Parathyroid adenoma (tissue), 2 donors: Measurements from ENCODE around the gene NECTIN1.

Experiments
- H2AFZ ChIP-seq: fragments of 300-600 bp; sonication (generic); one replicate; pipeline ENCODE4 v1.7.0; 2017; ENCODE audit warnings: antibody characterized with exemption, mild to moderate bottlenecking
- H3K27ac ChIP-seq: fragments of 300-600 bp; sonication (generic); one replicate; pipeline ENCODE4 v1.7.0; 2017
- H3K27me3 ChIP-seq: fragments of 300-600 bp; sonication (generic); one replicate; pipeline ENCODE4 v1.7.0; 2017; ENCODE audit warnings: low read length; ENCODE audit not compliant: control insufficient read depth, insufficient read depth
- H3K36me3 ChIP-seq: fragments of 300-600 bp; sonication (generic); one replicate; pipeline ENCODE4 v1.7.0; 2017; ENCODE audit warnings: low read length; ENCODE audit not compliant: control insufficient read depth, insufficient read depth
- H3K4me1 ChIP-seq: fragments of 300-600 bp; sonication (generic); one replicate; pipeline ENCODE4 v1.7.0; 2017; ENCODE audit warnings: control low read depth
- H3K4me2 ChIP-seq: fragments of 300-600 bp; sonication (generic); one replicate; pipeline ENCODE4 v1.7.0; 2017; ENCODE audit warnings: low read length
- H3K4me3 ChIP-seq: fragments of 300-600 bp; sonication (generic); one replicate; pipeline ENCODE4 v1.7.0; 2017; ENCODE audit warnings: low read depth, low read length
- H3K79me2 ChIP-seq: fragments of 300-600 bp; sonication (generic); one replicate; pipeline ENCODE4 v1.7.0; 2017; ENCODE audit warnings: control low read depth
- H3K9ac ChIP-seq: fragments of 300-600 bp; sonication (generic); one replicate; pipeline ENCODE4 v1.7.0; 2017; ENCODE audit warnings: mild to moderate bottlenecking
- H3K9me3 ChIP-seq: fragments of 300-600 bp; sonication (generic); one replicate; pipeline ENCODE4 v1.7.0; 2017; ENCODE audit warnings: low read length; ENCODE audit not compliant: control insufficient read depth
- CTCF ChIP-seq: fragments of 300-600 bp; sonication (generic); IDR thresholded peaks from one replicate; pipeline ENCODE4 v1.7.0; 2017; ENCODE audit warnings: antibody characterized with exemption, mild to moderate bottlenecking
- donor health status: primary hyperparathyroidism.

NECTIN1 gene

GRCh38 chr11:119676461-119677020, 52.5 kb downstream of the NECTIN1 start:
- Histone ChIP-seq H3K4me2 (no peak overlapping the region), H3K4me3 (no peak overlapping the region), H3K9ac (no peak overlapping the region), H3K79me2 (no peaks in the 10 kb centered on the region), H3K36me3 (no peaks in the 10 kb centered on the region), H3K9me3 (no peaks in the 10 kb centered on the region), H3K27me3 (no peaks in the 10 kb centered on the region), H3K4me1 (no peaks in the 10 kb centered on the region), H2AFZ (no peak overlapping the region), H3K27ac (no peak overlapping the region)
- no peak for TF ChIP-seq CTCF

- TF ChIP-seq CTCF, result no peak
These were observed 55.2 kb downstream of the NECTIN1 start for GRCh38 chr11:119673759-119674336.

GRCh38 chr11:119673052-119673758, 55.8 kb downstream of the NECTIN1 start:
- H3K27ac ChIP-seq, result no peak overlapping the region
- H3K4me2 ChIP-seq, result no peak overlapping the region
- no peaks in the 10 kb centered on the region for H3K79me2 ChIP-seq
- no peaks in the 10 kb centered on the region for H3K4me1 ChIP-seq
- H3K9me3 ChIP-seq, result no peaks in the 10 kb centered on the region
- no peak for TF ChIP-seq CTCF
- no peaks in the 10 kb centered on the region for H3K27me3 ChIP-seq
- no peaks in the 10 kb centered on the region for H3K36me3 ChIP-seq
- H2AFZ ChIP-seq, result no peak overlapping the region
- H3K9ac ChIP-seq, result no peak overlapping the region
- H3K4me3 ChIP-seq, result no peak overlapping the region

More at GRCh38 chr11:119673759-119674336, 55.2 kb downstream of the NECTIN1 start:
- no peak overlapping the region for H3K27ac ChIP-seq
- no peak overlapping the region for H2AFZ ChIP-seq
- H3K79me2 ChIP-seq, result no peaks in the 10 kb centered on the region
- no peaks in the 10 kb centered on the region for H3K36me3 ChIP-seq
- no peaks in the 10 kb centered on the region for H3K9me3 ChIP-seq
- H3K9ac ChIP-seq, result no peak overlapping the region
- no peak overlapping the region for H3K4me2 ChIP-seq
- H3K27me3 ChIP-seq, result no peaks in the 10 kb centered on the region
- H3K4me1 ChIP-seq, result no peaks in the 10 kb centered on the region
- no peak overlapping the region for H3K4me3 ChIP-seq

- Histone ChIP-seq H3K9ac (no peak overlapping the region), H3K36me3 (no peaks in the 10 kb centered on the region)
These were observed 56.4 kb downstream of the NECTIN1 start for GRCh38 chr11:119672597-119672996.

More at GRCh38 chr11:119672597-119672996, 56.4 kb downstream of the NECTIN1 start:
- no peak overlapping the region for H2AFZ ChIP-seq
- no peaks in the 10 kb centered on the region for H3K4me1 ChIP-seq
- H3K27me3 ChIP-seq, result no peaks in the 10 kb centered on the region
- H3K4me3 ChIP-seq, result no peak overlapping the region
- H3K79me2 ChIP-seq, result no peaks in the 10 kb centered on the region
- H3K9me3 ChIP-seq, result no peaks in the 10 kb centered on the region
- no peak for TF ChIP-seq CTCF
- H3K27ac ChIP-seq, result no peak overlapping the region
- no peak overlapping the region for H3K4me2 ChIP-seq
